GM21447 (cell line): Measurements from ENCODE around the gene ZFP30.
"Not testable (repeated sequence)": the region's sequence is repeated elsewhere in the genome, so short reads cannot be mapped to it uniquely, and the experiment has no call there.

Source experiments
- ATAC-seq: cut with Tn5 transposase; IDR thresholded peaks from one replicate; pipeline ENCODE4 v1.9.1; 2021; ENCODE audit not compliant: unreplicated experiment

ZFP30 gene

DNA sequence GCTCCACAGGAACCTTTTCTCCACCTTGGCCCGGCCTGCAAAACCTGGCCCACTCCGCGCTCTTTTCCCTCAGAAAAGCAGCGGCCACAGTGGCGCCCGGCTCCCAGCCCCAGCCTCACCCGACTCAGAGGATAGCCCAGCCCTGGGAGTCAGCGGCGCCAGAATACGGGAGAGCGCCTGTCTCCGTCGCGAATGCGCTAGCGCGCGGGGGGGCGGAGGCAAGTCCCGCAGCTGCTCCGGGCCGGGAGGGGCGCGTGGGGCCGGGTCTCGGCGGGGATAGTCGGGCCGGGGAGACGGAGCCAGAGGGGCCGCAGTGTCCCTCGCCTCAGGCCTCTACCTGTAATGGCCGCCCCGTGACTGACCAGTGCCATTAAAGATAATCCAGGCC is at the start of gene ZFP30:
Gene ZFP30 (minus strand): TSS at position 165 of the 388 bp plus-strand sequence. CDS start 7,643 bp downstream, outside the sequence.
- peak; percentile 68 for ATAC-seq

DNA sequence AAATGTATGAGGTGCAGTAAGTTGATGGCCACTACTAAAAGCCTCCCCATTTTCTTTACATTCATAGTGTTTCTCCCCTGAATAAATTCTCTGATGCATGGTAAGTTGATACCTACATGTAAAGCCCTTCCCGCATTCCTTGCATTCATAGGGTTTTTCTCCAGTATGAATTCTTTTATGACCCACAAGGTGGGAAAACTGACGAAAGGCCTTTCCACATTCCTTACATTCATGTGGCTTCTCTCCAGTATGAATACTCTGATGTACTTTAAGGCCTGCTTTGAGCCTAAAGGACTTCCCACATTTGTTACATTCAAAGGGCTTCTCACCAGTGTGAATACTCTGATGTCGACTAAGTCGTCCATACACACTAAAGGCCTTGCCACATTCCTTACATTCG is 43.8 kb upstream of the ZFP30 start:
- no peak for ATAC-seq

DNA sequence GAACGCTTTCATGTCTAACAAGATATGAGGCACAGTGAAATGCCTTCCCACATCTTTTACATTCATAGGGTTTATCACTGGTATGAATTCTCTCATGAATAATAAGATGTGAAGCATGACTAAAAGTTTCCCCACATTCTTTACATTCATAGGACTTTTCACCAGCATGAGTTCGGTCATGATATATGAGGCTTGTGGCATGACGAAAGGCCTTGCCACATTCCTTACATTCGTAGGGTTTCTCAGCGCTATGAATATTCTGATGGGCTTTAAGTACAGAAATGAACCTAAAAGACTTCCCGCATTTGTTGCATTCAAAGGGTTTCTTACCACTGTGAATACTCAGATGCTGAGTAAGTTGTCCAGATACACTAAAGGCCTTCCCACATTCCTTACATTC is 43.0 kb upstream of the ZFP30 start:
- no peak for ATAC-seq

DNA sequence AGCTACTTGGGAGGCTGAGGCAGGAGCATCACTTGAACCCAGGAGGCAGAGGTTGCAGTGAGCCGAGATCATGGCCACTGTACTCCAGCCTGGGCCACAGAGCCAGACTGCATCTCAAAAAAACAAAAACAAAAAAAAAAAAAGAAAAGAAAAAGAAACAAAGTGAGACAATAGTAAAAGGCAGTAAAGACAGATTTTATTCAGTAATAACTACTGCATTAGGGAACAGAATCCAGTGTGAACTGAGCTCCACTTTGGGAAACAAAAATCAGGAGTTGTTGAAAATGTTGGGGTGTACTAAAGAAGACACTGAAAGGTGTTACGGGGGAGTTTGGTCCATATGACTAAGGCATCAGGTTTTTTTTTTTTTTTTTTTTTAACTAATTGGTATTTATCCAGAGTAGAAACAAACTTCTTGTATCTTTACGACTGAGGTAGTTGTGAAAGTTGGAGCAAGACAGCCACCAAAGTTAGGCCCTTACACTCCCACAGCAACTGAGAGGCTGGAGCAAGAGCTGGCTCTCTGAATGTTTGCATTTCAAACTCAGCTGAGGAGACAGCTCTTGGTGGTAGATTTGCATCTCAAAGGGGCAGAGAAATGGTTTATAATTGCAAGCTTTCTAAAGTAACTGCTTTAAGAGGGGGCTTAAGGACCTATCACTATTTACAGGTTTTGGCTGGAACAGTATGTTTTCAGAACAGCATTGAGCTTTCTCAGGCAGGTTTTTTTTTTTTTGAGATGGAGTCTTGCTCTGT is 40.1 kb upstream of the ZFP30 start:
- ATAC-seq = no peak

DNA sequence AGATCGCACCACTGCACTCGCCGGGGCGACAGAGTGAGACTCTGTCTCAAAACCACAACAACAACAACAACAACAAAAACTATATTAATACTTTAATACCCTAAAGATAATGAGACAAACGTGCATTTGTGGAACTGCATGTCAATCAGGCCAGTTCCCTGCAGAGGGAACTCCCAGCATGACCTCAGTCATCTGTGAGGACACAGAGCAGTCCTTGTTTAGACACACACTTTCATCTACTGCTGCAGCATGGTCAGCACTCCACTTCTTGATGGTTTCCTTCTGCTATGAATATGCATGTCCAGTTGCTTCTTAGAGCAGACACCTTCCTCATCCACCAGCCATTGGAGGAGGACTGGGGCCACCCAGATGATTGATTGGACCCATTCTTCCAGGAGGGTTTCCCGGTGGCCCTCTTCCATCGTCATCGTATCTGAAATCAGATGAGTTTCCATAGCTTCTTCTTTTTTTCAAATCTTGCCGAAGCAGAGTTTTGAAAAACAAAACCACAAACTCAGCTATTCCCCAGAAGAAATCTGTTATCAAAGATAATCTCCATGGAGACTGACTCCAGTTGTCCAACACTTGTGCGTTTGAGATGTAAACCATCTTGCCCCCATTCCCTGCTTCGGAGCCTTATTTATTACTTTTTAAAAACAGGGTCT is 37.8 kb upstream of the ZFP30 start:
- no peak for ATAC-seq

DNA sequence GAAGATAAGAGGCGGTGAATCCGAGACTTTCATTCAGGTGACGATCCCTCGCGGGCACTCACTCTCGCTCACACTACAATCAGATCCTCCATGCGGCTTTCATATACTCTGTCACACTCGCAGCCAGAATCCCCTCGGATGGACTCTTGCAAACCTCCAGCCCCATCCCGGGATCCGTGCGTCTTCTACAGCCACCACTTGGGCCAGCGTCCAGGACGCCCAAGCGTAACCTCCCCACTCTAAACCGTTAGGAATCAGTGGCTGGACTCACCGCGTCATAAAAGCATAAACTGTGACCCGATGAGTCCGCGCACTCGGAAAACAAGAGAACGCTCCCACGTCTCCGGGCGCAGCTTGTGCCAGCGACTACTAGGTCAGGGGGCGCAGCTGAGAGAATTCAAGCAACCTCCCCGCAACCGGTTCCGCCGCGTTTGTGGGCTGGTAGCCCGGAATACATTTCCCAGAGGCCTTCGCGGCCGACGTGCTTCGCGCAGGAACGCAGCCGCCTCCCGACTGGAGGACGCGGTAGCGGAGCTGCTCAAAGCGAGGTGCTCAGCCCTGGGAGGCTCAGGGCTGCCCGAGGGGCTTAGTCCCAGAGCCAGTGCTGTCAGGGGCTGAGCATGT is 36.7 kb upstream of the ZFP30 start:
- ATAC-seq = no peak

DNA sequence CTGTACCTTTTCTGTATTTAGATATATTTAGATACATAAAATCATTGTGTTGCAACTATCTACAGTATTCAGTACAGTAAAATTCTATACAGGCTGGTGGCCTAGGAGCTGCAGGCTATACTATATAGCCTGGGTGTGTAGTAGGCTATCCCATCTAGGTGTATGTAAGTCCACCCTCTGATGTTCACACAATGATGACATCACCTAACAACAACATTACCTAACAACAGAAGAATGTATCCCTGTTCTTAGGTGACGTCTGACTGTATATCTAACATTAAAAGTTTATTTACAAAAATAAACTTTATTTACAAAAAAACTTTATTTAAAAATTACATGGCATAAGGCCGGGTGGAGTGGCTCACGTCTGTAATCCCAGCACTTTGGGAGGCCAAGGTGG is 28.3 kb upstream of the ZFP30 start:
- no peak for ATAC-seq

DNA sequence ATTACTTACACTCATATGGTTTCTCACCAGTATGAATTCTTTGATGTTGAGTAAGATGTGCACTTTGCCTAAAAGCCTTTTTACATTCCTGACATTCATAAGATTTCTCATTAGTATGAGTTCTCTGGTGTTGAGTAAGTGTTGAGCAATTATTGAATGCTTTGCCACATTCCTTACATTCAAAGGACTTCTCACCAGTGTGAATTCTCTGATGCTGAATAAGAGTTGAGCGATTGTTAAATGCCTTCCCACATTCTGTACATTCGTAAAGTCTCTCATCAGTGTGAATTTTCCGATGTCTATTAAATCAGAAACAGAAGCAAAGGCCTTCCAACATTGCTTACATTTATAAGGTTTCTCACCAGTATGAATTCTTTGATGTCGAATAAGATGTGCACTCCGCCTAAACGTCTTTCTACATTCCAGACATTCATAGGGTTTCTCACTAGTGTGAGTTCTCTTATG is 14.2 kb upstream of the ZFP30 start:
- ATAC-seq = no peak

DNA sequence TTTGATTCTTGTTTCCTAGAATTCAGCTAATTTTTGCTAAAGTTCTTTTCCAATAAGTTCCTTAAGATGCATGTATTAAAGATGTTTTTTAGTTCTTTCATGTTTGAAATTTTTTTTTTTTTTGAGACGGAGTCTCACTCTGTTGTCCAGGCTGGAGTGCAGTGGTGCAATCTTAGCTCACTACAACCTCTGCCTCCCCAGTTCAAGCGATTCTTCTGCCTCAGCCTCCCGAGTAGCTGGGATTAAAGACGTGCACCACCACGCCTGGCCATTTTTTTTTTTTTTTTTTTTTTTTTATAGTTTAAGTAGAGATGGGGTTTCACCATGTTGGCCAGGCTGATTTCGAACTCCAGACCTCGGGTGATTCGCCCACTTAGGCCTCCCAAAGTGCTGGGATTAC is 1.9 kb upstream of the ZFP30 start:
- ATAC-seq = not testable (repeated sequence)

DNA sequence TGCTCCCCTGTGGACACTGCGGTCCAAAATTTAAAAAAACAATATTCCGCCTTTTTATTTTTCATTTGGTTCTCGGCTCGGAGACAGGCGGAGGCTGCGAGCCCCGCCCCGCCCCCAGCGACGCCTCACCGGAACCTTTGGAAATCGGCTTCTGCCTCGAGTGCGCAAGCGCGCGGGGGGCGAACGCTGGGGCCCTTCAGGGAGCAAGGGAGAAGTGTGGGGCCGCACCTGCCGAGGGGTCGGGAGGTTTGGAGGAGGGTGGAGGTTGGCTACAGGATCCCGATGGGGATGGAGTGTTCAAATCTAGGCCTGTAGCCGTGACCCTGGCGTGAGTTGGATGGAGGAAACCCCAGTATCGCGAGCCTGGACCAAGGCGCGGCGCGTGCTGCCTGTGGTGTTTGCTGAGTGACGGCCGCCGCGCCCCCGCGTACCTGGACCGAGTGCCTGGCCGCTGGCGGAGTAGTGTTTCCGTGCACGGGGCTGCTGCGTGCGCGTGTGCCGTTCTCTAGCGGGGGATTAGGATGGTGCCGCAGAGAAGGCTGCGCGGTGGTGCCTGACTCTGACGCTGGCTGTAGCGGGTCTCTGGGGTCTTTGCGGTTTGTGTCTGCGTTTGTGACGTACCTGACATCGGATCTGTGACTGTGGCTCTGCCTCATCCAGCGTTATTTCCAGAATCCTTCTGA is 565 bp upstream of the ZFP30 start:
- peak; percentile 53 for ATAC-seq

DNA sequence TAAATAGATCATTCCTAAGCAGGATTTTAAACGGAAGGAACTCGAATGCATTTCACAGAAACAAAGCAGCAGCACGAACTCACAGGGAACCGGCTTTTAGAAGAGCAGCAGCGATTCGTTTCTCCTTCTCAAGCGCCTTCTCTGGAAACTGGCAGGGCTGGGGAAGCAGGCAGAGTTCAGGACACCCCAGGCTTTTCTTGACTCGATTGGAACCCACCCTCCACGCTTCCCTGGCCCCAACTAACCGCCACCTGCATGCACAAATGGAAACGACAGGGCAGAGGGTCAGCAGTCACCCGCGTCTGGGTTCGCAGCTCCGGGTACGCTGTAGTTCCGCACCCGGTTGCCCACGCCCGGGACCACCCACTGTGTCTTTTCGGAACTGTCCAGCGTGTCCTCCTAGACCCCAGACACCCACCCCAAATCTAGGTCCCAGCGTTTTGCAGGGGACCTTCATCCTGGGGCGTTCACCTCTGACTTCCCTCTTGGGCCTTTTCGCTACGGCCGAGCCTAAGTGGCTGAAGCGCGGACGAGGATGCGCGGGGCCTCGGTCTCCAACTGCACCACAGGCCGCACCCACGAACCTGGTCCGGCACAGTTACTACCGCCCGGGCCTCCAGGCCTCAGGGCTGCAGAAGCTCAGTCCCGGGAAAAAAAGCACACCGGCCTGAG is 500 bp downstream of the ZFP30 start:
- peak; percentile 46 for ATAC-seq

DNA sequence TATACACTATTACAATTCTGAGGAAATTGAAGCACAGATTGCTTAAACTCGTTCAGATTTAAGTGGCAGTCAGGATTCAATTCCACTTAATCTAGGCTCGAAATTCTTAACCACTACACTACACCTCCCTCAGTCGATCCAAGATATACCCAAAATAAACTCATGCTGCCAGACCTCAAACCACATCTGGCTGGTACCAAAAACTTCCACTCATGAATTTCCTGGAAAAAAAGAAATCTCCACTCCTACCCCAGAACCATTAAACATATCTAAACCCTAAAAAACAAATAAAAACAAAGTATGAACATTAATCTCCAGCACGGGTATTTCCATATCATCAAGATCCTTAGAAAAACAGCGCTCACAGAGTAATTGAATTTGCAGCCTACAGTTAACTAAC is 1.1 kb downstream of the ZFP30 start:
- ATAC-seq = no peak

DNA sequence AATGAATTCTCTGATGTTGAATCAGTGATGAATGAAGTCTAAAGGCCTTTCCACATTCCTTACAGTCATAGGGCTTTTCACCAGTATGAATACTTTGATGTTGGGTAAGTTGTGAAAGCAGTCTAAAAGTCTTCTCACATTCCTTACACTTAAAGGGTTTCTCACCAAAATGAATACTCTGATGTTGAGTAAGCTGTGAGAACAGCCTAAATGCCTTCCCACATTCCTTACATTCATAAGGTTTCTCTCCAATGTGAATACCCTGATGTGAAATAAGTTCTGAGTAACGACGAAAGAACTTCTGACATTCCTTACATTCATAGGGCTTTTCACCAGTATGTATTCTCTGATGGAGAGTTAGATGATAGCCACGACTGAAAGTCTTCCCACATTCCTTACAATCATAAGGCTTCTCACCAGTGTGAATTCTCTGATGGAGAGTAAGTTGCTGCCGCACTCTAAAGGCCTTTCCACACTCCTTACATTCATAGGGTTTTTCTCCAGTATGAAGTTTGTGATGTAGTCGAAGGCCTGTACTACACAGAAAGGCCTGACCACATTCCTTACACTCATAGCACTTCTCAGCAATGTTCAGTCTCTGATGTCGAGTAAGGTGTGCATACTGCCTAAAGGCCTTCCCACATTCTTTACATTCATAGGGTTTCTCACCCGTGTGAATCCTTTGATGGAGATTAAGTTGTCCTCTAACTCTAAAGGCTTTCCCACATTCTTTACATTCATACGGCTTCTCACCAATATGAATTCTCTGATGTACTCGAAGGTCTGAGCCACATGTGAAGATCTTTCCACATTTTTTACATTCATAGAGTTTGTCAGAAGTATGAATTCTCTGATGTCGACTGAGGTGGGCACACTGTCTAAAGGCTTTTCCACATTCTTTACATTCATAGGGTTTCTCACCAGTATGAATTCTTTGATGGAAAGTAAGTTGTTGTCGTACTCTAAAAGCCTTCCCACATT is 19.9 kb downstream of the ZFP30 start:
- no peak for ATAC-seq

DNA sequence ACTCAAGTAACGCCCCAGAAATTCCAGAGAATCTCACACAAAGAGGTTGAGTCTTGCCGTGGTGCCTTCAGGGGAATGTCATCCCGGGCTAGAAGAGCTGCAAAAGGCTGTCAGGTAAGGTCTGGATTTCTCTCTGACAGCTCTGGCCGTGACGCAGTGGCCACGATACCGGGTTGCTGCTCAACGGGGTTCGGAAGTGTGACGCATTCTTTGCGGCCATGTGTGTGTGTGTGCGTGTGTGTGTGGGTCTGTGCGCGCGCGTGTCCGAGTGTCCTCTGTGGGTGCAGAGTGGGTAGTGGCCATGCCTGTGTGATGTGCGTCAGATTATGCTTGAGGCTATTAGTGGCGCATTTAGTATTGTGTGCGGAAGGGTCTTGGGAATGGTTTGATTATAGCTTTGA is 60.3 kb downstream of the ZFP30 start:
- ATAC-seq = peak; percentile 40

DNA sequence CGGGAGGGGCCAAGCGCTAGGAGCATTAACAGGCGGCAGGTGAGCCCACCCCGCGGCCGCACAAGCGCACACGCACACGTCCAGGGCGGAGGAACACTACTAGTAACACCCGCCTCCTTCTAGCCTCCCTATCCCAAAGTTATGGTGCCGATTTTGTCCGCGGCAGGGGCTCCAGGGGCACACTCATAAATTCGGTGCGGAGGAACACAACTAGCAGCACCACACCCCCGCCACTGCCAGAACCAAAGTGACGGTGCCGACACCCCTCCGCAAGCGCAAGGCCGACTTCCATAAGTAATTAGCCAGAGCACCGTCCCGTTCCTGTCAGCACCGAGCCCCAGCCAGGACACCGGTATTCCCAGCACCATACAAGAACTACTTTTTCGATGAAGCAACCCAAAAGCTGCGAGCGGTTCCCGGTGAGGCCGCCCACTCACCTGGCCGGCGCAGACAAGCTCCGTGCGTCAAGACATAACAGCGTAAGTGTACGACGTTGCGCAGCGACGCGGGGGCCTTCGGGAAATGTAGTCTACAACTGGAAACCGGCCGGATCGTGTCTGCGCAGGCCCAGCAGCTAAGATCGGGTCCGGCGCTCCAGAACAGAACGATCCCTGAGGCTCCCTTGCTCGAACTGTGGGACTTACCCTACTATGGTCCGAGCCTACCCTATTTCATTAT is 60.8 kb downstream of the ZFP30 start, which contains the start of the genes ZNF540 and ZNF571:
Gene ZNF540 (plus strand): TSS at position 573 of the 678 bp plus-strand sequence. CDS start 3,572 bp downstream, outside the sequence.
Gene ZNF571 (minus strand): TSS at position 489 of the 678 bp plus-strand sequence. CDS start 8,116 bp downstream, outside the sequence.
- ATAC-seq = peak; percentile 93

DNA sequence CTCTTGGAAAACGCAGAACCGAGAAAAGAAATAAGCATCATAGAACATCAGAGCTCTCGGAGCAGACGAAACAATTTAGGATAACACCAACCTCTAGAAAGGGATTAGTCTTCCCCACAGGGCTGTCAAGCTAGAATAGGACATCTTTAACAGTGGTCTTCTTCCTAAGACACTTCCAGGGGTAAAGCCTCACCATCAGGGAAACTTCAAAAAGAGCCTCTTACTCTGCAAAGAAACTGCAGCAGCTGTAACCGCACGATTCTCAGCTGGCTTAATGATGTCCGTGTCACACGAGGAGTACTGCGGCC is 61.3 kb downstream of the ZFP30 start:
- ATAC-seq = peak; percentile 23

DNA sequence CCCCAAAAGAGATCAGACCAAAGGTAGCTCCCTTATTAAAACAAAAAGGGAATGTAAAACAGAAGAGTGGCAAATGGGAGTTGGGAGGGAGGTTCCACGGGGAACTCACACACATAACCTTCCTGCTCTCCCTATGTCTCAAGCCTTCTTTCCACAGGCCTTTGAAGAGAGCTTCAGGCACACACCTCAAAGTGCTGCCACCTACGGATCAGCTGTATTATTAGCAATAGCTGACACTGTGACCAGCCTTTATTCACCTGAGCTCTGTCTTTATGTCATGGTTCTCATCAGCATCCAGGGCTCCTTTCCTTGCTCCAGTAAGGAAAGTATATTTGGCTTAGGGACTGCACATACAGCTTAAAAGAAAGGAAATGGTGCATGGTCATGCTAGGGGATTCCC is 71.9 kb downstream of the ZFP30 start:
- ATAC-seq = no peak

DNA sequence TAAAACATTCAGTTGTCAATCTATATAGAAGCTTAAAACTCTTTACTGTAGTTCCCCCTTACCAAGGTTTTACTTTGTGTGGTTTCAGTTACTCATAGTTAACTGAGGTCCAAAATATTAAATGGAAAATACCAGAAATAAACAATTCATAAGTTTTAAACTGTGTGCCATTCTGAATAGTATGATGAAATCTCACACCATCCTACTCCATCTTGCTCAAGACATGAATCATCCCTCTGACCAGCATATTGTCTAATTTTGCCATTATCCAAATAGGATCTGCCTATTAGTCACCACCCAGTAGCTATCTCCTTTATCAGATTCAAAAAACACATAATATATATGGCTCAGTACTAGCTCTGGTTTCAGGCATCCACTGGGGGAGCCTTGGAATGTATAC is 83.1 kb downstream of the ZFP30 start:
- ATAC-seq = no peak

DNA sequence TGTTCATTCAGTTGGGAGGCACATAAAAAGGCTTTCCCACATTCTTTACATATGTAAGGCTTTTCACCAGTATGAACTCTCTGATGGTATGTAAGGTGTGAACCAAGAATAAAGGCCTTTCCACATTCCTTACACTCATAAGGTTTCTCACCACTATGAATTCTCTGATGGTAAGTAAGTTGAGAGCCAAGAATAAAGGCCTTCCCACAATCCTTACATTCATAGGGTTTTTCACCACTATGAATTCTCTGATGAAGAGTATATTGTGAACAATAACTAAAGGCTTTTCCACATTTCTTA is 89.9 kb downstream of the ZFP30 start:
- no peak for ATAC-seq
